OCI-LY7 (cell line): ENCODE results near the gene NBPF20. TPM values are rescaled to one million over a fixed set of nuclear protein-coding genes. Genes with fewer than 3 reads are reported as not detected.
"Not testable (repeated sequence)": the region's sequence is repeated elsewhere in the genome, so short reads cannot be mapped to it uniquely, and the experiment has no call there.

Experiments used
- BruUV-seq: library from RNA; stranded (reverse); fragments of 400-500 nt; replicated peaks from 2 replicates; lab custom pipeline; 2021; lab: Mats Ljungman, UMichigan
- CTCF ChIA-PET: fragments of 300-600 bp; sonication (Branson Sonifier 250); formaldehyde crosslinking; loops from one replicate; lab custom pipeline; 2022; ENCODE audit warnings: antibody characterized with exemption; ENCODE audit not compliant: unreplicated experiment; lab: Charles Lee
- POLR2A ChIA-PET: fragments of 300-600 bp; sonication (Branson Sonifier 250); formaldehyde crosslinking; loops from one replicate; lab custom pipeline; 2022; ENCODE audit warnings: antibody characterized with exemption; lab: Charles Lee
- DNase-seq: peaks from one replicate; pipeline ENCODE4 v3.0.0-alpha.2; 2015; ENCODE audit warnings: low spot score
- H2AFZ ChIP-seq: fragments of 200-600 bp; sonication (generic), shearing (Covaris generic); 2 replicates; pipeline ENCODE4 v1.6.1; 2014; ENCODE audit warnings: mild to moderate bottlenecking, antibody characterized with exemption, low read length, moderate library complexity
- H3K27ac ChIP-seq: fragments of 200-600 bp; sonication (generic); 2 replicates; pipeline ENCODE4 v1.5.1; 2014; ENCODE audit warnings: mixed run types, low read depth, mild to moderate bottlenecking, moderate library complexity, low read length, inconsistent platforms; ENCODE audit not compliant: poor library complexity, severe bottlenecking
- H3K36me3 ChIP-seq: fragments of 200-600 bp; sonication (generic); 2 replicates; pipeline ENCODE4 v1.6.1; 2014; ENCODE audit warnings: mild to moderate bottlenecking, antibody characterized with exemption, low read length, moderate library complexity, mixed read lengths; ENCODE audit not compliant: insufficient read depth
- H3K4me1 ChIP-seq: fragments of 200-600 bp; sonication (generic); 2 replicates; pipeline ENCODE4 v1.5.1; 2014; ENCODE audit warnings: mild to moderate bottlenecking, low read length; ENCODE audit not compliant: insufficient read depth, poor library complexity, severe bottlenecking
- H3K4me2 ChIP-seq: fragments of 200-600 bp; sonication (generic); 2 replicates; pipeline ENCODE4 v1.6.1; 2014; ENCODE audit warnings: mild to moderate bottlenecking, low read length
- H3K4me3 ChIP-seq: fragments of 200-600 bp; sonication (generic); 2 replicates; pipeline ENCODE4 v1.5.1; 2014; ENCODE audit warnings: mild to moderate bottlenecking, low read depth, low read length; ENCODE audit not compliant: poor library complexity, severe bottlenecking
- H3K79me2 ChIP-seq: fragments of 200-600 bp; sonication (generic); 2 replicates; pipeline ENCODE4 v1.6.1; 2016; ENCODE audit warnings: low read depth, mild to moderate bottlenecking, low read length, moderate library complexity, mixed read lengths; ENCODE audit not compliant: insufficient read depth
- H3K9me2 ChIP-seq: fragments of 200-600 bp; sonication (generic); 2 replicates; pipeline ENCODE4 v1.6.1; 2016; ENCODE audit warnings: mild to moderate bottlenecking, low read length, mixed read lengths; ENCODE audit not compliant: insufficient read depth
- H3K9me3 ChIP-seq: fragments of 200-600 bp; sonication (generic); 2 replicates; pipeline ENCODE4 v1.6.1; 2014; ENCODE audit warnings: mild to moderate bottlenecking, mixed run types, low read length, mixed read lengths
- H4K20me1 ChIP-seq: fragments of 200-600 bp; sonication (generic); 2 replicates; pipeline ENCODE4 v1.6.1; 2014; ENCODE audit warnings: mild to moderate bottlenecking, antibody characterized with exemption, low read length, moderate library complexity, mixed read lengths; ENCODE audit not compliant: insufficient read depth
- intact Hi-C: fragments of 100-400 bp; cut with micrococcal nuclease; formaldehyde crosslinking; loops from one replicate; pipeline ENCODE4 v1.10.0; 2022; ENCODE audit not compliant: unreplicated experiment
- total RNA-seq, 2 experiments: library from RNA; depleted of rRNA in 1 of 2; stranded (reverse); fragments of >200 nt in 1 of 2; shearing (Covaris generic) in 1 of 2; gene quantifications; 2 replicates each; pipeline ENCODE4 v1.2.3, GENCODE V29; 2014 to 2022

Gene NBPF20
- total RNA-seq, 2 experiments from 2014 or later = 4.4 to 6.7 TPM

DNA sequence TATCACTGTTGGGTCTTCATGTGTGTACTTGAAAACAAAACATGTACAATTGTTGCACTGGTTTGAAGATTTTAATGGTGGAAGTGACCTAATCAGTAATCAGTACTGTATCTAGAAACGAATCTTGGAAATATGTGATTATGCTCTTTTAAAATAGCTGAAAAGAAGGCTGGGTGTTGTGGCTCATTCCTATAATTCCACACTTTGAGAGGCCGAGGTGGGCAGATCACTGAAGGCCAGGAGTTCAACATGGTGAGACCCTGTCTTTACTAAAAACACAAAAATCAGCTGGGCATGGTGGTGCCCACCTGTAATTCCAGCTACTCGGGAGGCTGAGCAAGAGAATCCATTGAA lies 29.4 kb upstream of the NBPF20 start:
- H3K27ac ChIP-seq, H3K79me2 ChIP-seq, H4K20me1 ChIP-seq, H3K36me3 ChIP-seq, H3K4me1 ChIP-seq, POLR2A ChIA-PET, H2AFZ ChIP-seq, CTCF ChIA-PET, DNase-seq, H3K4me3 ChIP-seq, H3K9me3 ChIP-seq, H3K4me2 ChIP-seq, H3K9me2 ChIP-seq, BruUV-seq, intact Hi-C loops: not testable (repeated sequence)

DNA sequence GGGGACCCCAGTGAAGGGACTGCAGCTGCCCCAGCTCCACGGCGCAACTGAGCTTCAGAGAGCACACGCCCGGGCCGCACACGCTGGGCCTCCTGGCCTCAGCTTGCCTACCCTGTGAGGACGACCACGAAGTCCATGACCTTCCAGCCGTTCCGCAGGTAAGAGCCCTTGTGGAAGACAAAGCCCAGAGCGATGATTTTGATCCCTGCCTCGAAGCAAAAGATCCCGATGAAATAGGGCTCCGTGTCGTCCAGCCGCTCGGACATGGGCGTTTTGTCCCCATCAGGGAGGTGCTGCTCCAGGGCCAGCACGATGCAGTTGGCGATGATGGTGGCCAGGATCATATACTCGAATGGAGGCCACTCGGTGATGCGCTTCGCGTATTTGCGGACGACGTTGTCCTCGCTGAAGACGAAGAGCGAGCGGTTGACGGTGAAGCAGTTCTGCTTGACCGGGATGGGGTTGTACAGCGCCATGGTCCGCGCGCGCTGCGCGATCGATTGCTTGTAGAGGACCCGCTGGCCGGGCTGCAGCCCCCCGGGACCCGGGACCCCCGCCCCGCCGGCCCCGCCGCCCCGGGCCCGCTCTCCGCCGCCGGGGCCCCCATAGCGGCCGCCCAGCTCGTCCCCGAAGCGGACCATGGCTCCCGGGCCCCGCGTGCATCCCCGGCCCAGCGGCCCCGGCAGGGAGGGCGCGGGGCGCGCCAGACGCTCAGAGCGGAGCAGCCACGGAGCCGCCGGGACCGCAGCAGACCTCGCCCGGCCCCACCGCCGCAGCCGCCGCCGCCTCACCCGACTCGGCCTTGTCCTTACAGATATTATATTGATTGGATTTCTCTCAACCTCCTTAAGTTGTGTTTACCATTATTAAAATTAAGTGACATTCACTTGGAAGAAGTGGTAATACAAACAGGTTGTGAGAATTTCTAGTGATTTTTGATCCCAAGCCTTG lies 28.7 kb upstream of the NBPF20 start:
- H4K20me1 ChIP-seq, H3K4me1 ChIP-seq, H3K4me2 ChIP-seq, BruUV-seq, intact Hi-C loops, H3K79me2 ChIP-seq, H3K9me3 ChIP-seq, CTCF ChIA-PET, H3K27ac ChIP-seq, POLR2A ChIA-PET, H2AFZ ChIP-seq, H3K9me2 ChIP-seq, H3K4me3 ChIP-seq, H3K36me3 ChIP-seq, DNase-seq: not testable (repeated sequence)

DNA sequence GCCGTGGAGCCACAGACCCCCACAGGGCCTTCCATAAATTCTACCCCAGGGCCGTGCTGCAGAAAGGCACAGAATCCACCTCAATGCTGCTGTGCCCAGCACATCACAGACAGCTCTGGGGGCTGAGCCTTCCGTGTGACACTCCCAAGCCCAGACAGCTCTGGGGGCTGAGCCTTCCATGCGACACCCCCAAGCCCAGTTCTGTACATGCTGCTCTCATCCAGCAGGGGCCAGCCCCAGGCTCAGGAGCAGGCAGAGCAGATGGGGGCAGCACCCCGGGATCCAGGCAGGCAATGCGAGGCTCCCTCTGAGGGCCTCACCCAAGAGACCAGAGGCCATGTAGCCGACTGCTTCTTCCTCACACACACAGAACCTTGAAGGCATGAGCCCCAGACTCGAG lies 27.1 kb upstream of the NBPF20 start:
- POLR2A ChIA-PET, H3K4me2 ChIP-seq, H3K4me3 ChIP-seq, DNase-seq, H4K20me1 ChIP-seq, H3K27ac ChIP-seq, H3K9me3 ChIP-seq, H3K36me3 ChIP-seq, H2AFZ ChIP-seq, H3K79me2 ChIP-seq, intact Hi-C loops, H3K4me1 ChIP-seq, BruUV-seq, H3K9me2 ChIP-seq, CTCF ChIA-PET: not testable (repeated sequence)

- H3K79me2 ChIP-seq, H3K9me3 ChIP-seq, H4K20me1 ChIP-seq, CTCF ChIA-PET, H3K9me2 ChIP-seq, H3K27ac ChIP-seq, BruUV-seq, POLR2A ChIA-PET, H3K4me3 ChIP-seq, intact Hi-C loops, DNase-seq, H2AFZ ChIP-seq, H3K4me1 ChIP-seq, H3K4me2 ChIP-seq, H3K36me3 ChIP-seq: not testable (repeated sequence)
Observed at GRCh38 chr1:145451914-145452313, 26.5 kb upstream of the NBPF20 start.

DNA sequence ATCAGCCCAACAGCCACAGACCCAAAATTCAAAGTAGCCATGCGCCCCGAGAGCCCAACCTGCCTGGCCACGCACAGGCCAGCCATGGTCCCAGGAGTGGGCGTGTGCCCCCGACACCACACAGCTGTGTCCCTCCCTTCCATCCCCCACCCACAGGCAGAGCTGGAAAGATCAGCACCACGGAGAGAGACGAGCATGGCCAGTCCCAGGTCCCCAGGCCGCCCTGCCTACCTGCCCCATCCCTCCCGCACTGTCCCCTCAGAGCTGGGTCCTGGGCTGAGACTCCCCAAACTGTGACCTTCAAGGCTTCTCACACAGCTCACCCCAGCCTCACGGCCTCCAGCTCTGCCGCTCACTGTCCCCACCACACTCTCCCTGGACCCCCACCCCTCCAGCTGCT lies 19.8 kb upstream of the NBPF20 start:
- H3K4me1 ChIP-seq, H3K4me2 ChIP-seq, POLR2A ChIA-PET, H3K9me2 ChIP-seq, H3K27ac ChIP-seq, H3K9me3 ChIP-seq, H3K4me3 ChIP-seq, BruUV-seq, CTCF ChIA-PET, H3K36me3 ChIP-seq, H4K20me1 ChIP-seq, intact Hi-C loops, H2AFZ ChIP-seq, H3K79me2 ChIP-seq, DNase-seq: not testable (repeated sequence)

DNA sequence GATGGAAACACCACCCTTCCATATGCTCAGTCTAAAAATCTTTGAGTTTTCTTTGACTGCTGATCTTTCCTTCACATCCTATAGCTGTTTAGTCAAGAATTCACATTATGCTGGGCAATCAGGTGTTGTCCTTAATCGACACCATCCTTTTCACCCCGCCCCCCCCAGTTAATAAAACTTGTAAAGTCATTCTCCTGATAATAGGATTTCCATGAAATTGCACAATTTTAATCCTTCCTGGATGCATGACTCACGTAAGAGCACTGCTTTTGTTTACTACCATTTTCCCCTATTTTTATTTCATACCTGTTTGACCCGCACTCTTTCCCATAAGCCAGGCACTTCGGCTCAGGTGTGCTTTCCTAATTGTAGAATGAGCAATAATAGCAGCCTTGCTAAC lies 16.9 kb upstream of the NBPF20 start:
- intact Hi-C loops, H3K79me2 ChIP-seq, H3K36me3 ChIP-seq, H3K27ac ChIP-seq, H3K4me2 ChIP-seq, POLR2A ChIA-PET, H3K4me3 ChIP-seq, CTCF ChIA-PET, H3K4me1 ChIP-seq, DNase-seq, H3K9me3 ChIP-seq, H3K9me2 ChIP-seq, H2AFZ ChIP-seq, BruUV-seq, H4K20me1 ChIP-seq: not testable (repeated sequence)
